Adipocyte (in vitro differentiated cells): Measurements from ENCODE around the gene RBMS1.

Experiments
- DNase-seq: peaks from one replicate; pipeline ENCODE4 v3.0.0-alpha.2; 2015; ENCODE audit warnings: low read depth
- H3K27me3 ChIP-seq: replicated peaks from 2 replicates; pipeline ENCODE4 v1.7.0; 2013; ENCODE audit warnings: mild to moderate bottlenecking, low read length, moderate library complexity; ENCODE audit not compliant: control insufficient read depth, insufficient read depth
- H3K36me3 ChIP-seq: 2 replicates; pipeline ENCODE4 v1.7.0; 2013; ENCODE audit warnings: low read length, mild to moderate bottlenecking, moderate library complexity; ENCODE audit not compliant: control insufficient read depth, insufficient read depth, severe bottlenecking
- H3K4me1 ChIP-seq: 2 replicates; pipeline ENCODE4 v1.7.0; 2013; ENCODE audit warnings: mild to moderate bottlenecking, low read length, moderate library complexity; ENCODE audit not compliant: control insufficient read depth, insufficient read depth
- H3K4me3 ChIP-seq: 2 replicates; pipeline ENCODE4 v1.7.0; 2013; ENCODE audit warnings: mild to moderate bottlenecking, low read length, moderate library complexity
- H3K9ac ChIP-seq: 2 replicates; pipeline ENCODE4 v1.7.0; 2013; ENCODE audit warnings: mild to moderate bottlenecking, low read length, moderate library complexity
- H3K9me3 ChIP-seq: 2 replicates; pipeline ENCODE4 v1.7.0; 2013; ENCODE audit warnings: mild to moderate bottlenecking, low read length, moderate library complexity; ENCODE audit not compliant: control insufficient read depth

The RBMS1 gene

GRCh38 chr2:160405077-160405867, 88.3 kb downstream of the RBMS1 start:
- Histone ChIP-seq H3K4me3 (peak overlapping the region; percentile 93), H3K9me3 (no peaks in the 10 kb centered on the region), H3K4me1 (peaks cover 73% of the 10 kb centered on the region), H3K9ac (peak overlapping the region; percentile 88), H3K27me3 (no peaks in the 10 kb centered on the region), H3K36me3 (peaks cover 3% of the 10 kb centered on the region)
- DNase-seq, result peak; percentile 42

- no peak for DNase-seq
- peak overlapping the region; percentile 93 for H3K4me3 ChIP-seq
Observed at GRCh38 chr2:160402997-160403979, 90.3 kb downstream of the RBMS1 start.

DNA sequence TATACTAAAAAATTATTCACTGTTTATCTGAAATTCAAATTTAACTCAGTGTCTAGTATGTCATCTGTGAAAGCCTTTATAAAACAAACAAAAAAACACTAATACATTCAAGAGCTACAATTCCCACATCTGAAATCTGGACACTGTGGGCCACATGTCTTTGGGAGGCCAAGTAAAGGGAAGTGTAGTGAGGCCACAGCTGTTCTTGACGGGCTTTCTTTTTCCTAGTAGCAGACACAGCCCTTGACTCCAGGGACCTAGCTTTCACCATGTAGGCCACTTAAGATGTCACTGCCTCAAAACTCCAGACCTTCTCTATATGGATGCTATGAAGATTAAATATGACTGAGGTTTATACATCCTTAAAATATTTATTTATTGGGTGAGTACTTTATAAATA, 91.1 kb downstream of the RBMS1 start:
- H3K4me1 ChIP-seq, result peaks cover 82% of the 10 kb centered on the region
- H3K27me3 ChIP-seq, result no peaks in the 10 kb centered on the region
- no peak overlapping the region for H3K9ac ChIP-seq
- H3K4me3 ChIP-seq, result no peak overlapping the region
- H3K9me3 ChIP-seq, result no peaks in the 10 kb centered on the region
- peaks cover 3% of the 10 kb centered on the region for H3K36me3 ChIP-seq
- peak; percentile 66 for DNase-seq

More at GRCh38 chr2:160402997-160403979, 90.3 kb downstream of the RBMS1 start:
- H3K9me3 ChIP-seq, result no peaks in the 10 kb centered on the region
- peaks cover 78% of the 10 kb centered on the region for H3K4me1 ChIP-seq
- peaks cover 3% of the 10 kb centered on the region for H3K36me3 ChIP-seq
- H3K27me3 ChIP-seq, result no peaks in the 10 kb centered on the region
- peak overlapping the region; percentile 88 for H3K9ac ChIP-seq

DNA sequence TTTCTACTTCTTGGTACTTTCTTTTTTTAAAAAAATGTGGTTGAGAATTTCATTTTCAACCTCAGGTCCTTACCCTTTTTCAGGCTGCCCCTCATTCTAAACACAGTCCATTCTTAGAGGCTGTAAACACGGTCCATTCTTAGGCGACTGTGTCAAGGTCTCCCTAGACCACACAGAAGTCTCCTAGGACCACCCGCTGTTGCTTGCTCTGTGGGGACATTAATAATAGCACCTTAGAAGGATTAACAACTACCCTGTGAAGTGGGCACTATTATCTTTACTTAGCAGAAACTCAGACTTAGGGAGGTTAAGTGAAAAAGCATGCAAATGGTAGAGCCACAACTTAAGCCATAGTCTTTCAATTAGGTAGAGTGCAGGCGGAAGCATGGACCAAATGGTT, 91.7 kb downstream of the RBMS1 start:
- H3K4me3 ChIP-seq, result peak overlapping the region; percentile 21
- no peaks in the 10 kb centered on the region for H3K9me3 ChIP-seq
- H3K36me3 ChIP-seq, result peaks cover 3% of the 10 kb centered on the region
- no peak overlapping the region for H3K9ac ChIP-seq
- H3K27me3 ChIP-seq, result no peaks in the 10 kb centered on the region
- peaks cover 88% of the 10 kb centered on the region for H3K4me1 ChIP-seq
- no peak for DNase-seq

GRCh38 chr2:160399880-160400279, 93.7 kb downstream of the RBMS1 start:
- Histone ChIP-seq H3K27me3 (no peaks in the 10 kb centered on the region), H3K9me3 (no peaks in the 10 kb centered on the region), H3K4me1 (peaks cover 79% of the 10 kb centered on the region), H3K4me3 (no peak overlapping the region), H3K9ac (peak overlapping the region; percentile 10), H3K36me3 (peaks cover 3% of the 10 kb centered on the region)
- no peak for DNase-seq

DNA sequence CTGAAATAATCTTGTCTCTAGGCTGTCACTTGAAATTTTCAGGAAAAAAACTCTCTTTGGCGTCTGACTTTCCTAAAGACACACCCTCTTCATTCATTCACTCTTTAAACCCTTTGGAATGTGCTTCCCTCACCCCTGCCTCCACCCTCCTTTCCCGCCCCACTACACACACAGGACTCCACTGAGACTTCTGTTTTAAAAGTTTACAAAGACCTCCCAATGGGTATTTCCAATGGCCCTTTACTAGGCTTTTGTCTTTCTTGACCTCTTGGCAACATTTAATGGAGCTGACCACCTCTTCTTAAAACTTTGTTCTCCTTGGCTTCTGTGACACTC, 96.1 kb downstream of the RBMS1 start:
- no peaks in the 10 kb centered on the region for H3K9me3 ChIP-seq
- H3K9ac ChIP-seq, result peak overlapping the region; percentile 10
- H3K4me3 ChIP-seq, result peak overlapping the region; percentile 44
- peak; percentile 59 for DNase-seq
- peaks cover 68% of the 10 kb centered on the region for H3K4me1 ChIP-seq
- H3K27me3 ChIP-seq, result no peaks in the 10 kb centered on the region
- peaks cover 3% of the 10 kb centered on the region for H3K36me3 ChIP-seq

- no peak for DNase-seq
- Histone ChIP-seq H3K36me3 (no peaks in the 10 kb centered on the region), H3K27me3 (no peaks in the 10 kb centered on the region), H3K9me3 (no peaks in the 10 kb centered on the region), H3K9ac (no peak overlapping the region), H3K4me3 (no peak overlapping the region), H3K4me1 (peaks cover 59% of the 10 kb centered on the region)
Observed at GRCh38 chr2:160394153-160394552, 99.5 kb downstream of the RBMS1 start.

DNA sequence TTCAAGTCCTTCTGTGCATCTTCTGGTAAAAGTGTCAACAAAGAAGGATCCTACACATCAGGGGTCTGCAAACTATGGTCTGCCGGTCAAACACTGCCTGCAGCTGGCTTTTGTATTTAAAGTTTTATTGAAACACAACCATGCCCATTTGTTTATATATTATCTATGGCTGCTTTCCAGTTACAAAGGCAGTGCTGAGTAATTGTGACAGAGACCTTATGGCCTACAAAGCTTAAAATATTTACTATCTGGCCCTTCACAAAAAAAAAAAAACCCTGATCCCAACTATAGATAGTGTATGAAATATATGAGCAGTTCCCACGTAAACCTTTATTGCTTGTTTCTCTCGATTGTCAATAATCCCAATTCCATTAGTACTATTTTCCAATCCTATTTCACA, 101.4 kb downstream of the RBMS1 start:
- no peak for DNase-seq
- H3K27me3 ChIP-seq, result no peaks in the 10 kb centered on the region
- H3K9me3 ChIP-seq, result no peaks in the 10 kb centered on the region
- H3K36me3 ChIP-seq, result no peaks in the 10 kb centered on the region
- no peak overlapping the region for H3K9ac ChIP-seq
- no peak overlapping the region for H3K4me3 ChIP-seq
- H3K4me1 ChIP-seq, result peaks cover 60% of the 10 kb centered on the region

DNA sequence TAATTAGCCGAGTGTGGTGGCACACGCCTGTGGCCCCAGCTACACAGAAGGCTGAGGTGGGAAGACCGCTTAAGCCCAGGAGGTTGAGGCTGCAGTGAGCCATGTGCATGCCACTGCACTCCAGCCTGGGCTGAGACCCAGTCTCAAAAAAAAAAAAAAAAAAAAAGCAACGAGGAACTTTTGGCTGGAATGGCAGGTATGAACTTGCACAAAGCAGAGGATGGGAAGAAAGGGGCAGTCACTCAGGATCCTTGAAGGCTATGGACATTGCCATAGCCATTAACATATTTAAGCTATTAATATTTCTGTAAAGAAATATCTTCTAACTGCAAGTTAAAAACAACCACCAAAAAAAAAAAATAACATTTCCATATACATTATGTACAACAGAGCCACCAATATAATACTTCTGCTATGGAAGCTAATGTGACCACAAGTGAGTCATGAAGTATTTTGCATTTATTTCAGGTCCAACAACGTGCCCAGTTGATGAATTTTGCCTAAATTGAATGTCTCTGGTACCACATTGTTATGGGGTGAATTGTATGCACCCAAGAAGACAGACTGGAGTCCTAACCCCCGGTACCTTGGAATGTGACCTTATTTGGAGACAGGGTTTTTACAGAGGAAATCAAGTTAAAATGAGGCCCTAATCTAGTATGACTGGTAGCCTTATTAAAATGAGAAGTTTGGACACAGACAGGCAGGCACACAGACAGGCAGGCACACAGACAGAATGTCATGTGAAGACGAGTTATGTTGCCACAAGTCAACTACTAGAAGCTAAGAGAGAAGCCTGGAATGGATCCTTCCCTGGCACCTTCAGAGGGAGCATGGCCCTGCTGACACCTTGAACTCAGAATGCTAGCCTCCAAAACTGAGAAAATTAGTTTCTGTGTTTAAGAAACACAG, 102.8 kb downstream of the RBMS1 start:
- Histone ChIP-seq H3K27me3 (no peaks in the 10 kb centered on the region), H3K9ac (no peak overlapping the region), H3K4me1 (peaks cover 64% of the 10 kb centered on the region), H3K9me3 (no peaks in the 10 kb centered on the region), H3K36me3 (no peaks in the 10 kb centered on the region), H3K4me3 (no peak overlapping the region)
- peak; percentile 51 for DNase-seq

GRCh38 chr2:160389875-160390274, 103.7 kb downstream of the RBMS1 start:
- Histone ChIP-seq H3K9ac (no peak overlapping the region), H3K9me3 (no peaks in the 10 kb centered on the region), H3K4me3 (no peak overlapping the region), H3K36me3 (no peaks in the 10 kb centered on the region), H3K27me3 (no peaks in the 10 kb centered on the region), H3K4me1 (peaks cover 72% of the 10 kb centered on the region)
- peak; percentile 87 for DNase-seq
